K562 treated with DMSO at 1 percent for 48 hours (cell line): Measurements from ENCODE around the gene SHROOM3. TPM values are rescaled to one million over a fixed set of nuclear protein-coding genes. Genes with fewer than 3 reads are reported as not detected.

ENCODE experiments used
- total RNA-seq: library from RNA; unstranded; fragments of 300-600 nt; gene quantifications from 2 replicates; pipeline ENCODE4 v1.2.3, GENCODE V29; 2022; ENCODE audit warnings: low replicate concordance; ENCODE audit errors: extremely low read depth

SHROOM3 gene
- total RNA-seq: not detected in 2 replicates

GRCh38 chr4:76434901-76435527, at the start of gene SHROOM3:
Gene SHROOM3, plus strand, starts transcription at chr4:76435229. Its CDS starts 824 bp downstream, at chr4:76436053.

GRCh38 chr4:76420762-76421581, 14.1 kb upstream of the SHROOM3 start, which contains the start of gene CCDC158:
Gene CCDC158, minus strand, starts transcription at chr4:76421141. Its CDS starts 17,934 bp downstream, at chr4:76403207.

Other genes with a start within 250 kb of the SHROOM3 start
- not detected in 2 replicates for gene SCARB2, start 221.4 kb upstream of the SHROOM3 start, total RNA-seq
- gene FAM47E, start 183.5 kb upstream of the SHROOM3 start, total RNA-seq: not detected in 2 replicates
- gene STBD1, start 128.5 kb upstream of the SHROOM3 start, total RNA-seq: not detected in 2 replicates
- not detected in 2 replicates for gene CCDC158, start 14.1 kb upstream of the SHROOM3 start, total RNA-seq